Activated T-helper 1 cell treated with anti-CD3 and anti-CD28 coated beads, Interleukin-12 subunit alpha, Interleukin-12 subunit beta, Interleukin-2, Interleukin-4 antibody, amounts not matched to agents 30 ng/mL and 10 ng/mL and 1 ng/mL, durations not matched to agents 14 hours and 24 hours and 36 hours (primary cell): ENCODE results near the gene CCM2L. TPM values are rescaled to one million over a fixed set of nuclear protein-coding genes. Genes with fewer than 3 reads are reported as not detected.

ENCODE experiments used
- DNase-seq: peaks from one replicate; pipeline ENCODE4 v3.0.0; 2021; ENCODE audit warnings: low spot score
- H3K27ac Mint-ChIP-seq: one replicate; pipeline ENCODE4 v1.8.0; 2021; ENCODE audit warnings: mild to moderate bottlenecking, mixed read lengths
- H3K27me3 Mint-ChIP-seq: one replicate; pipeline ENCODE4 v1.8.0; 2022; ENCODE audit warnings: mild to moderate bottlenecking, moderate library complexity, mixed read lengths; ENCODE audit not compliant: insufficient read depth
- H3K36me3 Mint-ChIP-seq: one replicate; pipeline ENCODE4 v1.8.0; 2021; ENCODE audit warnings: low read depth, mixed read lengths
- H3K4me1 Mint-ChIP-seq: one replicate; pipeline ENCODE4 v1.8.0; 2021; ENCODE audit warnings: low read depth, mixed read lengths
- H3K4me3 Mint-ChIP-seq: one replicate; pipeline ENCODE4 v1.8.0; 2021; ENCODE audit warnings: mild to moderate bottlenecking, moderate library complexity, mixed read lengths
- H3K9me3 Mint-ChIP-seq: one replicate; pipeline ENCODE4 v1.8.0; 2021; ENCODE audit warnings: mixed read lengths
- intact Hi-C: fragments of 100-400 bp; cut with micrococcal nuclease; formaldehyde crosslinking; loops from one replicate; pipeline ENCODE4 v1.15.1; 2024
- total RNA-seq: library from RNA; stranded (reverse); gene quantifications from 2 replicates; pipeline ENCODE4 v1.2.3, GENCODE V29; 2022

Gene CCM2L
- total RNA-seq, 1 donor from 2014 or later, result not detected

DNA sequence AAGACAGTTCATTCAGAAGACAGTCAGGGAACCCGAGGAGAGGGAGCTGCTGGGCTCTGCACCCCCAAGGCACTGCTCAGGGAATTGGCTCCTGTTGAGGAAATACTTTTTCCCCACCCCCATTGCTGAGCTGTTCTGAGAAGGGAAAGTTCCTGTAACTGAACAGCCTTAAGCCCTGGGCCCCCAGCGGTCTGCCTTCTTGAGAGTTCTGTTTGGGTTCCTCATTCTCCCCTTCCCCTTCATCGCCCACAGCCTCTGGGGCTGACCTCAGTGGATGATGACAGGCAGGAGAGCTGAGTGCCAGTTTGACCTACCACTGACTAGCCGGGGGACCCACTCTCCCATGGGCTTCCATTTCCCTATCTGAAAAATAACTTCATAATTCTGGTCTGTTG lies 52.5 kb downstream of the CCM2L start:
- Mint-ChIP-seq H3K4me1 (peaks cover 11% of the 10 kb centered on the region), H3K9me3 (no peaks in the 10 kb centered on the region), H3K36me3 (no peaks in the 10 kb centered on the region), H3K27me3 (peaks cover 14% of the 10 kb centered on the region), H3K4me3 (no peak overlapping the region), H3K27ac (no peak overlapping the region)
- no peak for DNase-seq
- intact Hi-C loops, result no loop called here

- peaks cover 14% of the 10 kb centered on the region for H3K27me3 Mint-ChIP-seq
- H3K9me3 Mint-ChIP-seq, result no peaks in the 10 kb centered on the region
- DNase-seq, result no peak
- no peak overlapping the region for H3K27ac Mint-ChIP-seq
- no peaks in the 10 kb centered on the region for H3K36me3 Mint-ChIP-seq
- peaks cover 11% of the 10 kb centered on the region for H3K4me1 Mint-ChIP-seq
- H3K4me3 Mint-ChIP-seq, result no peak overlapping the region
- intact Hi-C loops, result no loop called here
These were observed 53.5 kb downstream of the CCM2L start for GRCh38 chr20:32063695-32064094.

GRCh38 chr20:32064667-32065066 lies 54.4 kb downstream of the CCM2L start:
- Mint-ChIP-seq H3K36me3 (no peaks in the 10 kb centered on the region), H3K4me1 (peaks cover 15% of the 10 kb centered on the region), H3K27ac (no peak overlapping the region), H3K27me3 (peaks cover 6% of the 10 kb centered on the region), H3K9me3 (no peaks in the 10 kb centered on the region), H3K4me3 (no peak overlapping the region)
- DNase-seq, result no peak
- intact Hi-C loops, result no loop called here

GRCh38 chr20:32067234-32067821 lies 57.1 kb downstream of the CCM2L start:
- Mint-ChIP-seq H3K27ac (no peak overlapping the region), H3K4me1 (peaks cover 20% of the 10 kb centered on the region), H3K9me3 (no peaks in the 10 kb centered on the region), H3K36me3 (no peaks in the 10 kb centered on the region), H3K27me3 (no peaks in the 10 kb centered on the region), H3K4me3 (no peak overlapping the region)
- intact Hi-C loops, result no loop called here
- DNase-seq, result no peak

GRCh38 chr20:32068174-32068573 lies 57.9 kb downstream of the CCM2L start:
- no peak for DNase-seq
- intact Hi-C loops, result no loop called here
- H3K27ac Mint-ChIP-seq, result no peak overlapping the region
- no peaks in the 10 kb centered on the region for H3K27me3 Mint-ChIP-seq
- H3K4me1 Mint-ChIP-seq, result peaks cover 12% of the 10 kb centered on the region
- no peak overlapping the region for H3K4me3 Mint-ChIP-seq
- no peaks in the 10 kb centered on the region for H3K9me3 Mint-ChIP-seq
- H3K36me3 Mint-ChIP-seq, result no peaks in the 10 kb centered on the region

GRCh38 chr20:32069711-32070110 lies 59.5 kb downstream of the CCM2L start:
- H3K36me3 Mint-ChIP-seq, result no peaks in the 10 kb centered on the region
- no peaks in the 10 kb centered on the region for H3K27me3 Mint-ChIP-seq
- intact Hi-C loops, result no loop called here
- no peak overlapping the region for H3K4me3 Mint-ChIP-seq
- DNase-seq, result no peak
- H3K27ac Mint-ChIP-seq, result no peak overlapping the region
- no peaks in the 10 kb centered on the region for H3K9me3 Mint-ChIP-seq
- H3K4me1 Mint-ChIP-seq, result peaks cover 12% of the 10 kb centered on the region

- Mint-ChIP-seq H3K27me3 (no peaks in the 10 kb centered on the region), H3K9me3 (no peaks in the 10 kb centered on the region), H3K36me3 (no peaks in the 10 kb centered on the region), H3K4me1 (peaks cover 12% of the 10 kb centered on the region), H3K4me3 (no peak overlapping the region), H3K27ac (no peak overlapping the region)
- intact Hi-C loops, result no loop called here
- DNase-seq, result no peak
These were observed 60.0 kb downstream of the CCM2L start for GRCh38 chr20:32070282-32070681.

- Mint-ChIP-seq H3K36me3 (no peaks in the 10 kb centered on the region), H3K9me3 (no peaks in the 10 kb centered on the region), H3K4me3 (no peak overlapping the region), H3K27ac (no peak overlapping the region), H3K27me3 (no peaks in the 10 kb centered on the region), H3K4me1 (peaks cover 12% of the 10 kb centered on the region)
- no peak for DNase-seq
- intact Hi-C loops, result no loop called here
These were observed 60.5 kb downstream of the CCM2L start for GRCh38 chr20:32070690-32071213.

DNA sequence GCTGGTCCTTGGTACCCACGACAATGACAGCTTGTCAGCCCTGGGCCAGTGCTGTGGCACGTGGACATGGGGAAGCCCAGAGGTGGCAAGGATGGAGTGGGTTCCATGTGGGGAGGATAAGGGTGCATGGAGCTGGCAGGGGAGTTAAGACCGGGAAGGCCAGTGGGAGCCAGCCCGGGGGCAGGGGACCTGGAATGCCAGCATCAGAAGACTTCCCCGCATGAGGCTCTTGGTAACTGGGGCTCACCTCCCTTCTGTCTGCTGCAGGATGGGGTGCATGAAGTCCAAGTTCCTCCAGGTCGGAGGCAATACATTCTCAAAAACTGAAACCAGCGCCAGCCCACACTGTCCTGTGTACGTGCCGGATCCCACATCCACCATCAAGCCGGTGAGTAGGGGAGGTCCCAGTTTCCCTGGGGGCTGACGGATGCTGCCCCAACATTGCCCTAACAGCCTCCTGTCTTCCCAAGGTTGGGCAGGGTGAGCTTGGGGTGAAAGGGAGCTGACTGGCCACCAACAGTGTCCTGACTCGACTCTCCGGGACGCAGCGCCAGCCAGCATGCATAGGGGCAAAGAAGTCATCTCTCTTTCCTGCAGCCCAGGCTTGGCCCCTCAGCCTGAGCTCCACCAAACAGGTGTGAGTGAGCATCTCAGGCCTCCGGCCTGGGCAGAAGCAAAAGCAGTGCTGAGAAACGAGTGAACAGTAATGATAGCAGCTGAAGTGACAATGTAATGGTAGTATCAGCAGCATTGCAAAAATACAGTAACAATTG lies 61.3 kb downstream of the CCM2L start:
- Mint-ChIP-seq H3K4me1 (peaks cover 12% of the 10 kb centered on the region), H3K4me3 (no peak overlapping the region), H3K27ac (no peak overlapping the region), H3K9me3 (no peaks in the 10 kb centered on the region), H3K27me3 (no peaks in the 10 kb centered on the region), H3K36me3 (no peaks in the 10 kb centered on the region)
- no peak for DNase-seq
- intact Hi-C loops, result no loop called here

- no peak for DNase-seq
- no peak overlapping the region for H3K27ac Mint-ChIP-seq
- H3K4me1 Mint-ChIP-seq, result peaks cover 12% of the 10 kb centered on the region
- no peak overlapping the region for H3K4me3 Mint-ChIP-seq
- no peaks in the 10 kb centered on the region for H3K27me3 Mint-ChIP-seq
- no peaks in the 10 kb centered on the region for H3K36me3 Mint-ChIP-seq
- intact Hi-C loops, result no loop called here
- H3K9me3 Mint-ChIP-seq, result no peaks in the 10 kb centered on the region
These were observed 62.0 kb downstream of the CCM2L start for GRCh38 chr20:32072168-32072750.

GRCh38 chr20:32075534-32075933 lies 65.3 kb downstream of the CCM2L start:
- no peak overlapping the region for H3K27ac Mint-ChIP-seq
- no peaks in the 10 kb centered on the region for H3K27me3 Mint-ChIP-seq
- intact Hi-C loops, result no loop called here
- no peak for DNase-seq
- no peak overlapping the region for H3K4me3 Mint-ChIP-seq
- no peaks in the 10 kb centered on the region for H3K36me3 Mint-ChIP-seq
- H3K9me3 Mint-ChIP-seq, result no peaks in the 10 kb centered on the region
- no peaks in the 10 kb centered on the region for H3K4me1 Mint-ChIP-seq

- intact Hi-C loops, result no loop called here
- DNase-seq, result no peak
- Mint-ChIP-seq H3K36me3 (no peaks in the 10 kb centered on the region), H3K27me3 (peaks cover 2% of the 10 kb centered on the region), H3K4me3 (no peak overlapping the region), H3K9me3 (no peaks in the 10 kb centered on the region), H3K4me1 (no peaks in the 10 kb centered on the region), H3K27ac (no peak overlapping the region)
These were observed 67.0 kb downstream of the CCM2L start for GRCh38 chr20:32077190-32077589.

- Mint-ChIP-seq H3K27ac (no peak overlapping the region), H3K27me3 (peaks cover 2% of the 10 kb centered on the region), H3K4me1 (no peaks in the 10 kb centered on the region), H3K4me3 (no peak overlapping the region), H3K9me3 (no peaks in the 10 kb centered on the region), H3K36me3 (no peaks in the 10 kb centered on the region)
- intact Hi-C loops, result no loop called here
- DNase-seq, result no peak
These were observed 68.1 kb downstream of the CCM2L start for GRCh38 chr20:32078322-32078721.
